K562 (cell line): ENCODE results near the gene HHATL. TPM values are rescaled to one million over a fixed set of nuclear protein-coding genes. Genes with fewer than 3 reads are reported as not detected.

Source experiments
- ARID3B ChIP-seq: fragments of 250-450 bp; sonication (Bioruptor Pico); IDR thresholded peaks from 2 replicates; pipeline ENCODE4 v1.4.0; 2020; ENCODE audit warnings: borderline replicate concordance
- ATF2 ChIP-seq: sonication (generic); formaldehyde crosslinking; IDR thresholded peaks from 2 replicates; pipeline ENCODE4 v1.8.1; 2022; ENCODE audit warnings: missing genetic modification reagents
- CGGBP1 ChIP-seq: fragments of 250-450 bp; sonication (Bioruptor Pico); IDR thresholded peaks from 2 replicates; pipeline ENCODE4 v1.9.0; 2021; ENCODE audit warnings: mild to moderate bottlenecking
- CHD1 ChIP-seq: fragments of 200-600 bp; sonication (generic); IDR thresholded peaks from one replicate; pipeline ENCODE4 v1.6.1; 2012; ENCODE audit warnings: mild to moderate bottlenecking, moderate library complexity, low read length, inconsistent platforms
- FOSL1 ChIP-seq: fragments of 200-800 bp; sonication (Bioruptor generic); conservative IDR thresholded peaks from 2 replicates; pipeline ENCODE4 v1.6.1; 2016; ENCODE audit warnings: missing genetic modification characterization, missing compliant biosample characterization
- MEF2D ChIP-seq: conservative IDR thresholded peaks from 2 replicates; pipeline ENCODE4 v1.6.1; 2016; ENCODE audit warnings: low read depth, missing genetic modification characterization, missing compliant biosample characterization
- MGA ChIP-seq: fragments of 450-650 bp; IDR thresholded peaks from 2 replicates; pipeline ENCODE4 v1.6.1; 2016; ENCODE audit warnings: mild to moderate bottlenecking, moderate library complexity
- NFXL1 ChIP-seq: fragments of 450-650 bp; formaldehyde crosslinking; IDR thresholded peaks from 2 replicates; pipeline ENCODE4 v1.4.0; 2021; ENCODE audit warnings: mild to moderate bottlenecking
- RBBP5 ChIP-seq: fragments of 200-600 bp; sonication (generic); IDR thresholded peaks from 2 replicates; pipeline ENCODE4 v1.6.1; 2012; ENCODE audit warnings: borderline replicate concordance, mild to moderate bottlenecking, low read length, control low read depth, inconsistent platforms; ENCODE audit not compliant: insufficient read depth, poor library complexity, severe bottlenecking
- SNRNP70 ChIP-seq: fragments of 200-400 bp; formaldehyde crosslinking; optimal IDR thresholded peaks from 2 replicates; pipeline ENCODE3; 2017; ENCODE audit warnings: low read depth, low read length
- SRSF1 ChIP-seq: fragments of 200-400 bp; formaldehyde crosslinking; IDR thresholded peaks from 2 replicates; pipeline ENCODE4 v1.6.1; 2017; ENCODE audit warnings: mild to moderate bottlenecking, low read depth, low read length, moderate library complexity
- ZNF586 ChIP-seq: fragments of 450-650 bp; formaldehyde crosslinking; conservative IDR thresholded peaks from 2 replicates; pipeline ENCODE4 v1.4.0; 2020; ENCODE audit warnings: mild to moderate bottlenecking, moderate library complexity
- polyA plus RNA-seq, 8 experiments: library from polyadenylated mRNA; depleted of rRNA in 4 of 8; stranded (reverse) in 5 of 8; unstranded in 3 of 8; fragments of >200 nt; fragmentation: Nextera tagmentation in 2 of 8; fragmentation: Illumina TruSeq in 1 of 8; extraction: Ambion mirVana in 2 of 8; extraction: Trizol in 1 of 8; gene quantifications; 2 replicates each; pipeline versions ENCODE4 v1.2.1 to v1.2.3, GENCODE V29; 2011 to 2014; ENCODE audit warnings: inconsistent platforms in 1 of 8, missing spikeins in 1 of 8
- total RNA-seq, 7 experiments: library from RNA; depleted of rRNA in 6 of 7; stranded (reverse); fragments of >200 nt in 6 of 7; fragmentation: Illumina TruSeq in 2 of 7; extraction: Trizol in 2 of 7; gene quantifications; 2 replicates each; pipeline versions ENCODE4 v1.2.1 to v1.2.3, GENCODE V29; 2011 to 2021; ENCODE audit warnings: low replicate concordance in 1 of 7

Gene HHATL
- total and polyA plus RNA-seq, 9 of the 15 experiments (the other 6 are each of a cell fraction or from before 2014, with no cell fraction given) = not detected

GRCh38 chr3:42683875-42684598, 18.6 kb downstream of the HHATL start (continued):
- TF ChIP-seq MGA (no peak), CHD1 (no peak), RBBP5 (no peak), SNRNP70 (no peak), ARID3B (CRISPR knock-in tag) (no peak), ATF2 (CRISPR knock-in tag) (no peak), FOSL1 (tag) (peak; percentile 97), NFXL1 (CRISPR knock-in tag) (no peak), ZNF586 (no peak), CGGBP1 (CRISPR knock-in tag) (no peak), MEF2D (tag) (0 out of 2 replicates have a peak, but pooled peaks have one; percentile 23), SRSF1 (no peak)
